Limb (tissue), 2 donors: Measurements from ENCODE around the gene TXLNB.

ENCODE experiments used
- DNase-seq, 2 donors: peaks; one replicate each; pipeline ENCODE4 v3.0.0-alpha.2; 2016; ENCODE audit errors: extremely low spot score in 2 of 2

TXLNB gene

DNA sequence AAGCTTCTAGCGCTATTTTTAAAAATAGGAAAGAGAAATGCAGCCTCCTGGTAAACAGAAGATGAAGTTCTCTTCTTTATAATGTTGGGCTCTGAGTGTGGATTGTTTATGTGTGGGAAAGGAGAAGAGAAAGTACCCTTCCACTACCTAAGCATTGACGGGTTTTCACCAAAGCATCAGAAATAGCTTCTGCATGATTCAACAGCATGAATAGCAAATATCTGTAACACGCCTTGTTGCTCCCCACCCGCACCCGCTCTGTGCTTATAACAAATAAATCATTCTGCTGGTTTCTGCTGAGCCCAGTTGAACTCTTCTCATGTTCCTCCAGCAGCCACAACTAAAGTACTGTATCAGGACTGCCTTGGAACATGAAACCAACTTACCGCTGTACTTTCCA, 20.7 kb downstream of the TXLNB start:
- no peak for DNase-seq

- DNase-seq, result no peak
These were observed 21.5 kb downstream of the TXLNB start for GRCh38 chr6:139270249-139270648.

GRCh38 chr6:139265512-139266190, 26.1 kb downstream of the TXLNB start:
- DNase-seq, result no peak

- DNase-seq, result no peak
These were observed 29.1 kb downstream of the TXLNB start for GRCh38 chr6:139262519-139263300.

DNA sequence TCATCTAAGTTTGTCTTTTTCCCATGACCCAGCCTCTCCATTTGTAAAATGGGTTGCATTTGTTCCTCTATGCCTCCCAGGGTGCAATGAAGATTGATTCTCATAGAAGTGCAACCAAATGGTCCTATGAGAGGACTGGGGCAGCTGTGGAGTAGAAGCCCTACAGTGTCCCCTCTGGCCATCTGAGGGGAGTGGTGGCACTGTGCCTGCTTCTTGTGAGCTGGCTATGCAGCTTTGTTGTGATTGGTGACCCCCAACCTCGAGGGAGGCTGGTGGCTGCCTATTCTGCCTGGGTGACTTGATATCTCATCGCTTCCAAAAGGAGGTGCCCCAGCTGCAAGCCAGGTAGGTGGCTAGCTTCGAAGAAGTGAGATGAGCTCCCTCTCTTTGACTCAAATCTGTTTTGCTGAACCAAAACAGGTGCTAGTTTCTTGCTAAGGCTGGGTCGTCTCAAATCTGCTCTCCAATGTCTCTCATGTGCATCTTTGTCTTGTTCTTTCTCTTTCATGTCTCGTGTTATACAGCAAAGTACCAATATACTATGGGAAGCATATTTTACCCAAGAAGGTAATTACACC, 33.9 kb downstream of the TXLNB start:
- DNase-seq, result no peak

- no peak for DNase-seq
These were observed 34.5 kb downstream of the TXLNB start for GRCh38 chr6:139257291-139257690.

- no peak for DNase-seq
These were observed 35.7 kb downstream of the TXLNB start for GRCh38 chr6:139256087-139256486.

DNA sequence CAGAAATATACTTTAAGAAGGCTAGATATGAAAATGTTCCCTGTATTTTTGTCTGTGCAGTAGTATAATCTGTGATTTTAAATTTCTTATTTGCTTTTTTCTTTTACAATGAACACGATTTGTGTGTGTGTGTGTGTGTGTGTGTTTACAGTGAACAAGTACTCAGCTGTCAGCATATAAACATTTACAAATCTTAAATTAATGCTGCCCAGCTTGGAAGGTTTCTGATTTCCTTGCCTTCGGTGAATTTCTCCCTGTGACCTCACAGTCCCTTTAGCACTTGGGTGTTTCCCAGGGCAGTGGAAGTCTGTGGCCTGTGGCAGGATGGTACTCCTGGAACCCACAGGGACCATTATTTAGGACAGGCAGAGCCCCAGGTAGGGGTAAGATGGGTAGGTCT, 37.6 kb downstream of the TXLNB start:
- no peak for DNase-seq

DNA sequence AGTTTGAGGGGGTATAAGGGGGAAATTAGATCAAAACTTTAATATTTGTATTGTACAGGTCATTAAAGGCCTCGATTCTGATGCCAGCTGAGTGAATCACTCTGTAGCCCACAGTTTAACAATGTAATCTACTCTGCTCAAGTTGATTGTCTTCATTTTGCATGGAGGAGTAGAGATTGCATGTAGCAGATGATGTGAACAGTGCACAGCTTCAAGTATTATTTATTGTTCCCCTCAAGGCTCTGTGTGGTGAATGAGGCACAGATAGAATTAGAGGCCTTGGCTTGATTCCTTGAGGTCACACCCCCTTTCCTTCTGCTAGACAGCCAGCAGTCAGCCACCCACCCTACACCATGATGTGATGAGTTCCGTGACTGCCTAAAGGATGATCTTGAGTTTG, 38.1 kb downstream of the TXLNB start:
- no peak for DNase-seq

DNA sequence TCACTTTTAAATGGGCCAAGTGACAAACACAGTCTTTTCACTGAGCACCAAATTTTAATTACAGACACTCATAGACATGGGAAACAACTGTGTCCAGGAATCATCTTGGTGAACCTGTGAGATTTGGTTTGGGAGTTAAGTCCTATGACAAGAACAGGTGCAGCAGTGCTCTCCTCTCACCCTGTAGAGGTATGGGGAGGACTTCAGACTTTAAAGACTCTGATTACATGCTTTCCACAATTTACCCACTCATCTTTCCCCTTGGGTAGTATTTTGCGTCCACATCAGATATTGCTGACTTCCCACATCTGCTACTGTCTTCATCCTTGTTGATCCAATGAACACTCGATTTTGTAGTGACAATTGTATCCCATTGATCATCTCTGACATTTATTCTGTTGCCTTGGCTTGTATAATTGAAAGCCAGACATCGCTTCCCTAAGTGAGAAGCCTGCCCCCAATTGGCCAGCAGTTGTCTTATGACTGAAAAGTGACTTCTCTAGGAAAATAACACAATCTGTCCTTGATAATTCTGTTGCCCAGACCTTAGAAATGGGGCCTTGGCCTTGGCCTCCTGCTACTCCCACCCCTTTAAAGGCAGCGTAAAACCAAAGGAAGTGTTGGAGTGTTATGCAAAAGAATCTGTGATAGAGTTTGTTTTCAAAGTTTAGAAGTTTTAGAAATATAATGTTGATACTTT, 40.0 kb downstream of the TXLNB start:
- DNase-seq, result no peak

- no peak for DNase-seq
These were observed 40.6 kb downstream of the TXLNB start for GRCh38 chr6:139251045-139251690.

- DNase-seq, result no peak
These were observed 41.3 kb downstream of the TXLNB start for GRCh38 chr6:139250296-139251044.

- DNase-seq, result no peak
These were observed 42.4 kb downstream of the TXLNB start for GRCh38 chr6:139249395-139249794.

- no peak for DNase-seq
These were observed 42.9 kb downstream of the TXLNB start for GRCh38 chr6:139248911-139249310.

GRCh38 chr6:139247618-139248017, 44.2 kb downstream of the TXLNB start:
- no peak for DNase-seq

DNA sequence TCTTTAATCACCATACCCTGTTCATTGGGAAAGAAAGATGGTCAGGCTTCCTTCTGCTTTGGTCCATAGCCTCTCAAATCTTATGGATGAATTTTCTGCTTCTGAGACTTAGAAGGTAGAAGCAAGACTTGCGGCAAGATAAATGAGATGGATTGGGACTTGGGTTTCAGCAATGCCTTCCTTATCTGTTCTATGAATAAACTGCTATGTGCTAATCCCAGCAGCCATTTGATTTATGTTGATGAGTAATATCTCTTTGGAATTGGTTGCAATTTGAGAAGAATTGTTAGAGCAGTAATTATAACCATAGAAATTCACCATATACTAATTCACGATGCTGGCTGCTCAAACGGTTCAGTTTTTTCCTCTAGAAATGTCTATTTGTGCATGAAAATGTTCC, 48.3 kb downstream of the TXLNB start:
- DNase-seq, result no peak

DNA sequence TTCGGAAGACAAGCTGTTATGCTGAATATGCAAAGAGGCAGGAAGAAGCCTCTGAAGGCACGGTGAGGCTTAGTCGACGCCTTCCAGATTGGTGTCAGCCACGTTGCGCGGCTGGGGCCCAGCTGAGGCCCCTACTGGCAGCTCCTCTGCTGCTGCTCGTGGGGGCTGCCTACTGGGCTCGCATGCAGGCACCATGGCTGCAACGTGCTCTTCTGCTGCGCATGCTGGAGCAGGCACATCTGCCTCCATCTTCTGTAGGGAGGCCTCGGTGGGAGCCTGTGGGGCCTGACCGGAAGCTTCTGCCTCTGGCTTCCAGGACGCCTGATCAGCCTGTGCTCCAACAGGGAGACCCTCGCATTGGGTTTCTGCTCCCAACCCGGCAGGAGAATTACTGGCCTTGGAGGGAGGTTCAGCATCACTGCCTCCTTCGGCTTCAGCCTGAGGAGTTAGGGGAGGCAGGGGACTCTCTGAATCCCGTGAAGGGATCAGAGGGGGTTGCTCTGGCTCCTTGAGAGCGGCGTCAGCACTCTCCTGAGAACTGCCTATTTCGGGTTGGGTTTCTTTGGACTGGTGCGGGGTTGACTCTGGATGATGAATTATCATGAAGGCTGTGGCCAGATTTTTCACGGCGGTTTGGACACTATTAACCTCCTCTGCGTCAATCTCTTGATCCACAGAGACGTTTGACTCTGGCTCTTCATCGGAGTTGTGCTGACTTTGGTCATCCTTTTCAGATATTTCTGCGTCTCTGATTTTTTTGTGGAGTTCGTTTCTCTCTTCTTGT, 49.1 kb downstream of the TXLNB start:
- DNase-seq, result no peak

GRCh38 chr6:139240161-139241010, 51.4 kb downstream of the TXLNB start:
- peak in 1 of 2 donors; percentile 81 for DNase-seq

GRCh38 chr6:139239064-139239463, 52.7 kb downstream of the TXLNB start:
- DNase-seq, result no peak
